ENCODE data around the gene PWP2.
"Not testable (repeated sequence)": the region's sequence is repeated elsewhere in the genome, so short reads cannot be mapped to it uniquely, and the experiment has no call there.

GRCh38 chr21:44153214-44153888 lies 46.2 kb downstream of the PWP2 start:
- TF ChIP-seq CTCF (IDR thresholded peaks at IDR 0.05; ENCODE audit: low read depth, low read length, poor library complexity, severe bottlenecking); EZH2phosphoT487 (IDR thresholded peaks at IDR 0.05; ENCODE audit: borderline replicate concordance, low read length): not testable (repeated sequence)

Measured in DOHH2 (cell line).